ENCODE results near the gene CSF2.

CSF2 gene

GRCh38 chr5:132090107-132090506 lies 16.5 kb downstream of the CSF2 start:
- FAIRE-seq (no peak), DNase-seq (ENCODE audit: insufficient read length, low spot score) (no peak)
- TF ChIP-seq POU2F2 (IDR thresholded peaks at IDR 0.05; ENCODE audit: low read depth, low read length): no peak
- no peak for TF ChIP-seq POLR2A (IDR thresholded peaks at IDR 0.05; ENCODE audit: low read depth, low read length)
- TF ChIP-seq SPI1 (IDR thresholded peaks at IDR 0.05; ENCODE audit: low read depth, low read length): no peak
- TF ChIP-seq POLR2AphosphoS5 (IDR thresholded peaks at IDR 0.05; ENCODE audit: low read depth, low read length): no peak
- TF ChIP-seq TAF1 (IDR thresholded peaks at IDR 0.05; ENCODE audit: low read depth, low read length): no peak
- no peak for TF ChIP-seq PAX5 (IDR thresholded peaks at IDR 0.05; ENCODE audit: insufficient read depth, low read length, severe bottlenecking)

- no peak for DNase-seq (ENCODE audit: insufficient read length, low spot score)
- TF ChIP-seq PAX5 (IDR thresholded peaks at IDR 0.05; ENCODE audit: insufficient read depth, low read length, severe bottlenecking) (no peak), TAF1 (IDR thresholded peaks at IDR 0.05; ENCODE audit: low read depth, low read length) (no peak), POLR2AphosphoS5 (IDR thresholded peaks at IDR 0.05; ENCODE audit: low read depth, low read length) (no peak), POLR2A (IDR thresholded peaks at IDR 0.05; ENCODE audit: low read depth, low read length) (no peak), SPI1 (IDR thresholded peaks at IDR 0.05; ENCODE audit: low read depth, low read length) (no peak), POU2F2 (IDR thresholded peaks at IDR 0.05; ENCODE audit: low read depth, low read length) (no peak)
- FAIRE-seq: no peak
These were observed 19.7 kb downstream of the CSF2 start for GRCh38 chr5:132093271-132093670.

- FAIRE-seq: no peak
- no peak for DNase-seq (ENCODE audit: insufficient read length, low spot score)
- TF ChIP-seq SPI1 (IDR thresholded peaks at IDR 0.05; ENCODE audit: low read depth, low read length) (no peak), TAF1 (IDR thresholded peaks at IDR 0.05; ENCODE audit: low read depth, low read length) (no peak), POLR2A (IDR thresholded peaks at IDR 0.05; ENCODE audit: low read depth, low read length) (no peak), PAX5 (IDR thresholded peaks at IDR 0.05; ENCODE audit: insufficient read depth, low read length, severe bottlenecking) (no peak), POLR2AphosphoS5 (IDR thresholded peaks at IDR 0.05; ENCODE audit: low read depth, low read length) (no peak), POU2F2 (IDR thresholded peaks at IDR 0.05; ENCODE audit: low read depth, low read length) (no peak)
These were observed 20.9 kb downstream of the CSF2 start for GRCh38 chr5:132094393-132095076.

- DNase-seq (ENCODE audit: insufficient read length, low spot score) (no peak), FAIRE-seq (no peak)
- no peak for TF ChIP-seq PAX5 (IDR thresholded peaks at IDR 0.05; ENCODE audit: insufficient read depth, low read length, severe bottlenecking)
- no peak for TF ChIP-seq SPI1 (IDR thresholded peaks at IDR 0.05; ENCODE audit: low read depth, low read length)
- no peak for TF ChIP-seq POU2F2 (IDR thresholded peaks at IDR 0.05; ENCODE audit: low read depth, low read length)
- no peak for TF ChIP-seq POLR2AphosphoS5 (IDR thresholded peaks at IDR 0.05; ENCODE audit: low read depth, low read length)
- no peak for TF ChIP-seq TAF1 (IDR thresholded peaks at IDR 0.05; ENCODE audit: low read depth, low read length)
- TF ChIP-seq POLR2A (IDR thresholded peaks at IDR 0.05; ENCODE audit: low read depth, low read length): no peak
These were observed 21.5 kb downstream of the CSF2 start for GRCh38 chr5:132095077-132095410.

- no peak for FAIRE-seq
These were observed 21.9 kb downstream of the CSF2 start for GRCh38 chr5:132095424-132095972.

GRCh38 chr5:132096904-132097303 lies 23.3 kb downstream of the CSF2 start:
- DNase-seq (ENCODE audit: insufficient read length, low spot score) (no peak), FAIRE-seq (no peak)
- TF ChIP-seq POU2F2 (IDR thresholded peaks at IDR 0.05; ENCODE audit: low read depth, low read length): no peak
- no peak for TF ChIP-seq POLR2A (IDR thresholded peaks at IDR 0.05; ENCODE audit: low read depth, low read length)
- TF ChIP-seq POLR2AphosphoS5 (IDR thresholded peaks at IDR 0.05; ENCODE audit: low read depth, low read length): no peak
- TF ChIP-seq PAX5 (IDR thresholded peaks at IDR 0.05; ENCODE audit: insufficient read depth, low read length, severe bottlenecking): no peak
- TF ChIP-seq TAF1 (IDR thresholded peaks at IDR 0.05; ENCODE audit: low read depth, low read length): no peak
- no peak for TF ChIP-seq SPI1 (IDR thresholded peaks at IDR 0.05; ENCODE audit: low read depth, low read length)

More at GRCh38 chr5:132095424-132095972, 21.9 kb downstream of the CSF2 start:
- no peak for DNase-seq (ENCODE audit: insufficient read length, low spot score)
- TF ChIP-seq PAX5 (IDR thresholded peaks at IDR 0.05; ENCODE audit: insufficient read depth, low read length, severe bottlenecking) (no peak), POLR2AphosphoS5 (IDR thresholded peaks at IDR 0.05; ENCODE audit: low read depth, low read length) (no peak), TAF1 (IDR thresholded peaks at IDR 0.05; ENCODE audit: low read depth, low read length) (no peak), POLR2A (IDR thresholded peaks at IDR 0.05; ENCODE audit: low read depth, low read length) (no peak)

- FAIRE-seq (no peak), DNase-seq (ENCODE audit: insufficient read length, low spot score) (no peak)
- TF ChIP-seq SPI1 (IDR thresholded peaks at IDR 0.05; ENCODE audit: low read depth, low read length) (no peak), PAX5 (IDR thresholded peaks at IDR 0.05; ENCODE audit: insufficient read depth, low read length, severe bottlenecking) (no peak), POLR2AphosphoS5 (IDR thresholded peaks at IDR 0.05; ENCODE audit: low read depth, low read length) (no peak), POLR2A (IDR thresholded peaks at IDR 0.05; ENCODE audit: low read depth, low read length) (no peak), TAF1 (IDR thresholded peaks at IDR 0.05; ENCODE audit: low read depth, low read length) (no peak), POU2F2 (IDR thresholded peaks at IDR 0.05; ENCODE audit: low read depth, low read length) (no peak)
These were observed 24.6 kb downstream of the CSF2 start for GRCh38 chr5:132098151-132098594.

GRCh38 chr5:132098621-132099020 lies 25.0 kb downstream of the CSF2 start:
- TF ChIP-seq POLR2A (IDR thresholded peaks at IDR 0.05; ENCODE audit: low read depth, low read length): no peak
- TF ChIP-seq POLR2AphosphoS5 (IDR thresholded peaks at IDR 0.05; ENCODE audit: low read depth, low read length): no peak
- TF ChIP-seq SPI1 (IDR thresholded peaks at IDR 0.05; ENCODE audit: low read depth, low read length): no peak
- TF ChIP-seq TAF1 (IDR thresholded peaks at IDR 0.05; ENCODE audit: low read depth, low read length): no peak
- no peak for FAIRE-seq
- DNase-seq (ENCODE audit: insufficient read length, low spot score): no peak

- FAIRE-seq (peak; percentile 90), DNase-seq (ENCODE audit: insufficient read length, low spot score) (no peak)
- TF ChIP-seq POLR2A (IDR thresholded peaks at IDR 0.05; ENCODE audit: low read depth, low read length) (no peak), POLR2AphosphoS5 (IDR thresholded peaks at IDR 0.05; ENCODE audit: low read depth, low read length) (no peak), PAX5 (IDR thresholded peaks at IDR 0.05; ENCODE audit: insufficient read depth, low read length, severe bottlenecking) (no peak), POU2F2 (IDR thresholded peaks at IDR 0.05; ENCODE audit: low read depth, low read length) (peak; percentile 77), SPI1 (IDR thresholded peaks at IDR 0.05; ENCODE audit: low read depth, low read length) (no peak)
These were observed 25.6 kb downstream of the CSF2 start for GRCh38 chr5:132099076-132099748.

Measured in GM12891 (cell line).